Loucy (cell line): Measurements from ENCODE around the gene ASCC2.

ENCODE experiments used
- H2AFZ ChIP-seq: fragments of 200-600 bp; sonication (generic); 2 replicates; pipeline ENCODE4 v1.6.0; 2016; ENCODE audit warnings: antibody characterized with exemption, mild to moderate bottlenecking, low read length, moderate library complexity
- H3F3A ChIP-seq: fragments of 200-600 bp; 2 replicates; pipeline ENCODE4 v1.6.0; 2016; ENCODE audit warnings: antibody characterized with exemption, low read depth, mild to moderate bottlenecking
- H3K27me3 ChIP-seq: fragments of 200-600 bp; sonication (generic); 2 replicates; pipeline ENCODE4 v1.6.1; 2014; ENCODE audit warnings: low read length, mild to moderate bottlenecking; ENCODE audit not compliant: insufficient read depth, poor library complexity, severe bottlenecking
- H3K36me3 ChIP-seq: fragments of 200-600 bp; sonication (generic); 2 replicates; pipeline ENCODE4 v1.6.1; 2016; ENCODE audit warnings: low read length; ENCODE audit not compliant: insufficient read depth
- H3K4me1 ChIP-seq: fragments of 200-600 bp; sonication (generic); 2 replicates; pipeline ENCODE4 v1.5.1; 2014; ENCODE audit warnings: low read length, mild to moderate bottlenecking; ENCODE audit not compliant: insufficient read depth, poor library complexity, severe bottlenecking
- H3K4me2 ChIP-seq: fragments of 200-600 bp; sonication (generic); 2 replicates; pipeline ENCODE4 v1.6.0; 2014; ENCODE audit warnings: antibody characterized with exemption, low read length, low read depth, mild to moderate bottlenecking; ENCODE audit not compliant: poor library complexity, severe bottlenecking
- H3K4me3 ChIP-seq: fragments of 200-600 bp; sonication (generic); 2 replicates; pipeline ENCODE4 v1.5.1; 2014; ENCODE audit warnings: low read length, mild to moderate bottlenecking, mixed read lengths; ENCODE audit not compliant: poor library complexity, severe bottlenecking
- H3K79me2 ChIP-seq: fragments of 200-600 bp; sonication (generic); 2 replicates; pipeline ENCODE4 v1.6.1; 2014; ENCODE audit warnings: low read length; ENCODE audit not compliant: insufficient read depth
- H3K9ac ChIP-seq: fragments of 200-600 bp; sonication (generic); 2 replicates; pipeline ENCODE4 v1.6.0; 2014; ENCODE audit warnings: mild to moderate bottlenecking, low read depth, low read length, moderate library complexity; ENCODE audit not compliant: poor library complexity, severe bottlenecking
- H3K9me2 ChIP-seq: fragments of 200-600 bp; sonication (generic); replicated peaks from 2 replicates; pipeline ENCODE4 v1.6.1; 2016; ENCODE audit warnings: low read depth, low read length, mixed read lengths
- H3K9me3 ChIP-seq: fragments of 200-600 bp; sonication (generic); 2 replicates; pipeline ENCODE4 v1.6.1; 2014; ENCODE audit warnings: mild to moderate bottlenecking, antibody characterized with exemption, low read length, low read depth; ENCODE audit not compliant: insufficient read depth
- H4K20me1 ChIP-seq: fragments of 200-600 bp; sonication (generic); 2 replicates; pipeline ENCODE4 v1.6.0; 2014; ENCODE audit warnings: antibody characterized with exemption, low read length, mild to moderate bottlenecking; ENCODE audit not compliant: insufficient read depth, poor library complexity, severe bottlenecking
- CTCF ChIP-seq: fragments of 200-600 bp; sonication (generic); conservative IDR thresholded peaks from 2 replicates; pipeline ENCODE4 v1.5.1; 2014; ENCODE audit warnings: mild to moderate bottlenecking, antibody characterized with exemption, low read length
- EZH2phosphoT487 ChIP-seq: fragments of 200-600 bp; IDR thresholded peaks from 2 replicates; pipeline ENCODE4 v1.6.1; 2018; ENCODE audit warnings: antibody characterized with exemption, mild to moderate bottlenecking, moderate library complexity, borderline replicate concordance

The ASCC2 gene

GRCh38 chr22:29816539-29816938, 21.5 kb downstream of the ASCC2 start:
- Histone ChIP-seq H3K9ac (no peak overlapping the region), H3K4me2 (no peak overlapping the region), H4K20me1 (no peaks in the 10 kb centered on the region), H3K79me2 (no peaks in the 10 kb centered on the region), H3F3A (no peaks in the 10 kb centered on the region), H2AFZ (no peak overlapping the region), H3K9me2 (no peaks in the 10 kb centered on the region), H3K27me3 (no peaks in the 10 kb centered on the region), H3K9me3 (no peaks in the 10 kb centered on the region), H3K36me3 (peaks cover 46% of the 10 kb centered on the region; the same call in 1 of the 2 replicates), H3K4me1 (no peaks in the 10 kb centered on the region), H3K4me3 (no peak overlapping the region)
- no peak for TF ChIP-seq EZH2phosphoT487
- no peak for TF ChIP-seq CTCF

GRCh38 chr22:29816128-29816527, 21.9 kb downstream of the ASCC2 start:
- Histone ChIP-seq H3K9ac (no peak overlapping the region), H3F3A (no peaks in the 10 kb centered on the region)
- TF ChIP-seq EZH2phosphoT487 = no peak
- TF ChIP-seq CTCF = no peak

GRCh38 chr22:29815580-29815979, 22.5 kb downstream of the ASCC2 start:
- Histone ChIP-seq H3K27me3 (no peaks in the 10 kb centered on the region), H3K4me3 (no peak overlapping the region), H3F3A (no peaks in the 10 kb centered on the region), H3K4me1 (no peaks in the 10 kb centered on the region), H3K36me3 (peaks cover 41% of the 10 kb centered on the region; the same call in 1 of the 2 replicates), H3K9me3 (no peaks in the 10 kb centered on the region), H4K20me1 (no peaks in the 10 kb centered on the region), H3K9me2 (no peaks in the 10 kb centered on the region), H2AFZ (no peak overlapping the region), H3K9ac (no peak overlapping the region), H3K4me2 (no peak overlapping the region), H3K79me2 (no peaks in the 10 kb centered on the region)
- TF ChIP-seq EZH2phosphoT487 (no peak), CTCF (no peak)

More at GRCh38 chr22:29816128-29816527, 21.9 kb downstream of the ASCC2 start:
- Histone ChIP-seq H3K9me2 (no peaks in the 10 kb centered on the region), H3K4me1 (no peaks in the 10 kb centered on the region), H3K79me2 (no peaks in the 10 kb centered on the region), H2AFZ (no peak overlapping the region), H3K27me3 (no peaks in the 10 kb centered on the region), H3K4me2 (no peak overlapping the region), H3K4me3 (no peak overlapping the region), H4K20me1 (no peaks in the 10 kb centered on the region), H3K9me3 (no peaks in the 10 kb centered on the region), H3K36me3 (peaks cover 46% of the 10 kb centered on the region; the same call in 1 of the 2 replicates)
